Smooth muscle cell (in vitro differentiated cells): ENCODE measurements around the gene GRIN3A. TPM values are rescaled to one million over a fixed set of nuclear protein-coding genes. Genes with fewer than 3 reads are reported as not detected.

ENCODE experiments used
- DNase-seq: peaks from one replicate; lab custom pipeline; 2025; ENCODE audit not compliant: unreplicated experiment; lab: John Stamatoyannopoulos, UW
- H2AFZ ChIP-seq: fragments of 200-600 bp; sonication (generic); 2 replicates; pipeline ENCODE4 v1.6.0; 2016; ENCODE audit warnings: antibody characterized with exemption, low read depth, mild to moderate bottlenecking
- H3F3A ChIP-seq: fragments of 200-600 bp; sonication (generic); 2 replicates; pipeline ENCODE4 v1.6.0; 2017; ENCODE audit warnings: antibody characterized with exemption, low read depth
- H3K27ac ChIP-seq: fragments of 200-600 bp; sonication (generic); 2 replicates; pipeline ENCODE4 v1.5.1; 2016; ENCODE audit warnings: low read depth, mild to moderate bottlenecking
- H3K27me3 ChIP-seq: fragments of 200-600 bp; sonication (generic); 2 replicates; pipeline ENCODE4 v1.6.1; 2016; ENCODE audit warnings: low read depth, mild to moderate bottlenecking
- H3K36me3 ChIP-seq: fragments of 200-600 bp; sonication (generic); 2 replicates; pipeline ENCODE4 v1.5.1; 2016; ENCODE audit warnings: low read depth
- H3K4me1 ChIP-seq: fragments of 200-600 bp; sonication (generic); 2 replicates; pipeline ENCODE4 v1.5.1; 2016; ENCODE audit warnings: low read depth
- H3K4me2 ChIP-seq: fragments of 200-600 bp; sonication (generic); 2 replicates; pipeline ENCODE4 v1.6.0; 2016; ENCODE audit warnings: mild to moderate bottlenecking
- H3K4me3 ChIP-seq: fragments of 200-600 bp; sonication (generic); 2 replicates; pipeline ENCODE4 v1.5.1; 2016; ENCODE audit warnings: mild to moderate bottlenecking
- H3K79me2 ChIP-seq: fragments of 200-600 bp; sonication (generic); 2 replicates; pipeline ENCODE4 v1.6.0; 2016; ENCODE audit warnings: low read depth, mild to moderate bottlenecking
- H3K9ac ChIP-seq: fragments of 200-600 bp; sonication (generic); 2 replicates; pipeline ENCODE4 v1.6.0; 2016; ENCODE audit warnings: low read depth
- H3K9me3 ChIP-seq: fragments of 200-600 bp; sonication (generic); replicated peaks from 2 replicates; pipeline ENCODE4 v1.5.1; 2016; ENCODE audit warnings: low read depth
- H4K20me1 ChIP-seq: fragments of 200-600 bp; sonication (generic); 2 replicates; pipeline ENCODE4 v1.6.0; 2016; ENCODE audit warnings: low read depth
- CTCF ChIP-seq: fragments of 200-600 bp; sonication (generic); IDR thresholded peaks from 2 replicates; pipeline ENCODE4 v1.5.1; 2017; ENCODE audit warnings: borderline replicate concordance, mild to moderate bottlenecking, antibody characterized with exemption; ENCODE audit not compliant: insufficient read depth, poor library complexity, severe bottlenecking
- WGBS: methylation state at CpG from one replicate; pipeline ENCODE4 v1.1.7; 2016; ENCODE audit warnings: low lambda C conversion rate; 5-methylcytosine and 5-hydroxymethylcytosine counted together
- polyA plus RNA-seq: library from polyadenylated mRNA; unstranded; fragments of >200 nt; fragmentation: Nextera tagmentation; extraction: Ambion mirVana; gene quantifications from 2 replicates; pipeline ENCODE4 v1.2.1, GENCODE V29; 2016
- total RNA-seq: library from RNA; depleted of rRNA; stranded (reverse); fragments of >200 nt; gene quantifications from 2 replicates; pipeline ENCODE4 v1.2.3, GENCODE V29; 2014

Gene GRIN3A
- total and polyA plus RNA-seq, 2 experiments from 2014 or later, result 0.07 TPM; not detected in 1

GRCh38 chr9:101707721-101708120 lies 30.7 kb downstream of the GRIN3A start:
- Histone ChIP-seq H3K9me3 (no peaks in the 10 kb centered on the region), H3K79me2 (no peaks in the 10 kb centered on the region), H2AFZ (no peak overlapping the region), H3K9ac (no peak overlapping the region), H4K20me1 (no peaks in the 10 kb centered on the region), H3K4me3 (no peak overlapping the region), H3K27me3 (peaks cover 31% of the 10 kb centered on the region), H3F3A (no peaks in the 10 kb centered on the region), H3K4me2 (no peak overlapping the region), H3K36me3 (no peaks in the 10 kb centered on the region), H3K27ac (no peak overlapping the region), H3K4me1 (no peaks in the 10 kb centered on the region)
- TF ChIP-seq CTCF, result no peak
- 62% methylated on average over 3 of the region's 3 CpGs for WGBS
- DNase-seq, result no peak

- H3K4me3 ChIP-seq, result no peak overlapping the region
- H3F3A ChIP-seq, result no peaks in the 10 kb centered on the region
- H3K9ac ChIP-seq, result no peak overlapping the region
- no peak overlapping the region for H3K4me2 ChIP-seq
- H2AFZ ChIP-seq, result no peak overlapping the region
- no peaks in the 10 kb centered on the region for H3K36me3 ChIP-seq
- H3K27me3 ChIP-seq, result peaks cover 31% of the 10 kb centered on the region
- H3K4me1 ChIP-seq, result no peaks in the 10 kb centered on the region
- no peak overlapping the region for H3K27ac ChIP-seq
- H3K79me2 ChIP-seq, result no peaks in the 10 kb centered on the region
- no peaks in the 10 kb centered on the region for H4K20me1 ChIP-seq
- 90% methylated on average over 2 of the region's 2 CpGs for WGBS
- DNase-seq, result no peak
- H3K9me3 ChIP-seq, result no peaks in the 10 kb centered on the region
- no peak for TF ChIP-seq CTCF
Observed at GRCh38 chr9:101706997-101707396, 31.4 kb downstream of the GRIN3A start.

- no peak overlapping the region for H3K4me2 ChIP-seq
- no peaks in the 10 kb centered on the region for H3K9me3 ChIP-seq
- no peak overlapping the region for H3K4me3 ChIP-seq
- H3K4me1 ChIP-seq, result no peaks in the 10 kb centered on the region
- no peak for DNase-seq
- H3F3A ChIP-seq, result no peaks in the 10 kb centered on the region
- H3K79me2 ChIP-seq, result no peaks in the 10 kb centered on the region
- no peak overlapping the region for H3K27ac ChIP-seq
- no peak for TF ChIP-seq CTCF
- H3K9ac ChIP-seq, result no peak overlapping the region
- H3K36me3 ChIP-seq, result no peaks in the 10 kb centered on the region
- H3K27me3 ChIP-seq, result peaks cover 31% of the 10 kb centered on the region
- no peak overlapping the region for H2AFZ ChIP-seq
- H4K20me1 ChIP-seq, result no peaks in the 10 kb centered on the region
Observed at GRCh38 chr9:101706261-101706798, 32.1 kb downstream of the GRIN3A start.

GRCh38 chr9:101705135-101705661 lies 33.2 kb downstream of the GRIN3A start:
- no peaks in the 10 kb centered on the region for H3F3A ChIP-seq
- 18% methylated on average over 21 of the region's 21 CpGs for WGBS
- no peaks in the 10 kb centered on the region for H3K79me2 ChIP-seq
- peak overlapping the region; percentile 91 for H2AFZ ChIP-seq
- no peaks in the 10 kb centered on the region for H4K20me1 ChIP-seq
- peak overlapping the region; percentile 38 for H3K4me3 ChIP-seq
- DNase-seq, result no peak
- H3K9me3 ChIP-seq, result no peaks in the 10 kb centered on the region
- peak; percentile 19 for TF ChIP-seq CTCF
- H3K4me1 ChIP-seq, result no peaks in the 10 kb centered on the region
- no peak overlapping the region for H3K27ac ChIP-seq
- no peak overlapping the region for H3K9ac ChIP-seq
- H3K4me2 ChIP-seq, result peak overlapping the region; percentile 82
- H3K27me3 ChIP-seq, result peaks cover 31% of the 10 kb centered on the region
- no peaks in the 10 kb centered on the region for H3K36me3 ChIP-seq
